Measurements from ENCODE around the gene KCNIP2. TPM values are rescaled to one million over a fixed set of nuclear protein-coding genes. Genes with fewer than 3 reads are reported as not detected.

KCNIP2 gene
- total RNA-seq, 1 experiment from 2014 or later: 2.3 TPM

DNA sequence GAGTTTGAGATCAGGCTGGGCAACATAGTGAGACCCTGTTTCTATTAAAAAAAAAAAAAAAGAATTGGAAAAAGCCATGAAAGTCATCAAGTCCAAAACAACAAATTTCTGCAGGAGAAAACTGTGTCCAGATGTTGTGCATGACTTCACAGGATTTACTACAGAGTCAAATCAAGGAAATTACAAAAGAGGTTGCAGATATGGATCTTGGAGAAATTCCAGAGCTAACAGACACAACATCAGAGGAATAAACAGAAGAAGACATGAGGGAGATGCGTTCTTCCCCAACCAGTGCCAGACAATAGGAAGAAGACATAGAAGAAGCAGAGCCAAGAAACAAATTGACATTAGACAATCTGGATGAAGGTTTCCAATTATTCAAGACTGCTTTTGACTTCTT, 24.3 kb upstream of the KCNIP2 start:
- H3K4me3 ChIP-seq (ENCODE audit: insufficient read depth, low read depth, low read length): no peak overlapping the region
- H3K27me3 ChIP-seq (ENCODE audit: control insufficient read depth, insufficient read depth, low read length): no peaks in the 10 kb centered on the region
- no peak for DNase-seq
- no peaks in the 10 kb centered on the region for H3K36me3 ChIP-seq (replicated peaks; ENCODE audit: control insufficient read depth, insufficient read depth, low read length)

DNA sequence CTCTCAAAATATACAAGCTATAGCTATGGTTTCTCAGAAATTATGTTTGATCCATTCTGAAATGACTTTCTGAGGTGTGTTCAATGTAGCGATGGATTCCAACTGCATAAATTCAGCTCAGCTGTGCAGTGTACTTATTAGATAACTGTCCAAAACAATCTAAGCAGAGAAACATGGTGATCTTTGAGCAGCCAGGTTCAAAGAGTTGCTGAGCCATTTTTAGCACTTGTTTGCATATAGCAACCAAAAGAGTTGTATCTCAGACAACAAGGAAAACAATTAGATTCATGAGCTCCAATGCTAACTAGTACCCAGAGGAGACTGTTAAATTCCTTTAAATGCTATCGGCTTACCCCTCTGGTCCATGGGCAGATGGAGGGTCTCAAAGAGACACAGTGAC, 15.9 kb upstream of the KCNIP2 start:
- DNase-seq: no peak
- Histone ChIP-seq H3K4me3 (ENCODE audit: insufficient read depth, low read depth, low read length) (no peak overlapping the region), H3K27me3 (ENCODE audit: control insufficient read depth, insufficient read depth, low read length) (no peaks in the 10 kb centered on the region), H3K36me3 (replicated peaks; ENCODE audit: control insufficient read depth, insufficient read depth, low read length) (no peaks in the 10 kb centered on the region)

DNA sequence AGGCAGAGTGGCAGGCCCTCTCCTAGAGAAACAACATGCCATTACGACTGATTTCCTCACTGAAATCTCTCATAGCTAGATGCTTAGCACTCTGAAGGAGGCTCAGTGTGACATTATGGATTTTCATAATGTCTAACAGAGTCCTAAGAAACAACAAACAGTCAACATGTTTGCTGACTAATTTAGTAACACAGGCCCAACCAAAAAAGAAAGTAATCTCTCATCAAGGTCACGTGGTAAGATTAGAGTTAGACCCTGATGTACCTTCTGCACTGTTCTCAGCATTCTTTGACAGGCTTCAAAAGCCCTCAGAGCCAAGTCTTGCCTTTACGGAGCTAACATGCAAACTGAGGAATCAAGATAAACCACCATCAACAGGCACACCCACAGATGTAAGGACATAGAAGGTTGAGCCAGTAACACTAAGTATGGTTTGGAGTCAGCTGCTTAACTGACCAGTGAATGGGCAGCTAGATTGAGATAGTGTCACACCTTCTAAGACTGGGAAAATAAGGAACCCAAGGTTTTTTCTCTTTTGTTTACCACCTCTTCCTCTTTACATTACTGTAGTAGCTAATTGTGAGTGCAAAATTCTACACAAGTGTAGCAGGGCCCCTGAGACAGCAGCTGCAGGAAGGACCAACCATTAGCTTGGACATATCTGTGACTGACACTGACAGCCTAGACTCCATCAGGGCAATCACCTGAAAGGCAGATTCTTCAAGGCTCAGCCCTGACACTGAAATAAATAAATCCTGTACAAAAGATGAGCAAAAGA, 15.3 kb upstream of the KCNIP2 start:
- H3K36me3 ChIP-seq (replicated peaks; ENCODE audit: control insufficient read depth, insufficient read depth, low read length): no peaks in the 10 kb centered on the region
- no peaks in the 10 kb centered on the region for H3K27me3 ChIP-seq (ENCODE audit: control insufficient read depth, insufficient read depth, low read length)
- no peak overlapping the region for H3K4me3 ChIP-seq (ENCODE audit: insufficient read depth, low read depth, low read length)
- no peak for DNase-seq

DNA sequence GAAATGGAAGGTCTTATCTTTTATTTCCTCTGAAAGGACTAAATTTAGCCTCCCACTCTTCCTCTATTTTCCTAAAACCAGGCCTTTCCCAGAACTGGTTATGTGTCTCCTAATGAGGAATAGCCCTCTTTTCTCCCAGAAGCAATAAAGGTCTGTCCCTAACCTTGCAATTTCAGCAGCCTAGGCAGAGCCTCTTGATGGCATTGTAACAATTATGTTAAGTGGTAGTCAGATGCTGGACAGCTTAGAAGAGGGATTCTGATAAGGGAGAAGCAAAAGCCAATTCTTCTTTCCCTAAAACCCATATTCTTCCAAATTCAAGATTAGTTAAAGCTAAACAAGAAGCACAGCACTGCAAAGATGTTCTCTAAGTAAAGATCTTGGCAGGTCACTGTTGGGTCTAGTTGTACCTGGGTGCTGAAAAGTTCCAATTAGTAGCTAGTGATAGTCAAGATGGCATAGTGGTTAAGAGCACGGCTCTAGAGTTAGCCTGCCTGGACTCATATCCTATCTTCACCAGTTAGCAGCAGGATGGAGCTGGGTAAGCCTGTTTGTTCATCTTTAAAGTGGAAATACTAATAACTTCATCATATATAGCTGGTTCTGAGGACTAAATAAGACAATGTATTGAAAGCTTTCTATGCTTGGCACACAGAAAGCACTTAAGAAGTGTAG, 14.3 kb upstream of the KCNIP2 start:
- no peak for DNase-seq
- no peaks in the 10 kb centered on the region for H3K36me3 ChIP-seq (replicated peaks; ENCODE audit: control insufficient read depth, insufficient read depth, low read length)
- no peak overlapping the region for H3K4me3 ChIP-seq (ENCODE audit: insufficient read depth, low read depth, low read length)
- no peaks in the 10 kb centered on the region for H3K27me3 ChIP-seq (ENCODE audit: control insufficient read depth, insufficient read depth, low read length)

DNA sequence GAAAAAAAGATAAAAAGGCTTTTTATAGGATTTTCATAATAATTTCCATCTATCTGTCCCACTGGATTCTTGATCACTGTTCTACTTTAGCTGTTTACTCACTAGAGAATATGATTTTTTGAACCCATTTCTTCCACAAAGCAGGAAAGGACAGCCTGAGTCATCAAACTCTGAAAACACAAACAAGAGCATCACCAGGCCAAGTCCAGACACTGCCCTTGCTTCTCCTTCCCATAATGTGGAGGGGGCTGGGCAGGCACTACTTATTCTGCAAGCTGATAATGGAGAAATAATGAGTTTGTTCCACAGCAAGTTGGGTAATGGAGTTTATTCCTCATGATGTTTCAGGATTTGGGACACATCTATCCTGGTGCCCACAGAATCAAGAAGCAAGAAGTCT, 13.0 kb upstream of the KCNIP2 start:
- DNase-seq: no peak
- H3K27me3 ChIP-seq (ENCODE audit: control insufficient read depth, insufficient read depth, low read length): no peaks in the 10 kb centered on the region
- no peak overlapping the region for H3K4me3 ChIP-seq (ENCODE audit: insufficient read depth, low read depth, low read length)
- H3K36me3 ChIP-seq (replicated peaks; ENCODE audit: control insufficient read depth, insufficient read depth, low read length): no peaks in the 10 kb centered on the region

DNA sequence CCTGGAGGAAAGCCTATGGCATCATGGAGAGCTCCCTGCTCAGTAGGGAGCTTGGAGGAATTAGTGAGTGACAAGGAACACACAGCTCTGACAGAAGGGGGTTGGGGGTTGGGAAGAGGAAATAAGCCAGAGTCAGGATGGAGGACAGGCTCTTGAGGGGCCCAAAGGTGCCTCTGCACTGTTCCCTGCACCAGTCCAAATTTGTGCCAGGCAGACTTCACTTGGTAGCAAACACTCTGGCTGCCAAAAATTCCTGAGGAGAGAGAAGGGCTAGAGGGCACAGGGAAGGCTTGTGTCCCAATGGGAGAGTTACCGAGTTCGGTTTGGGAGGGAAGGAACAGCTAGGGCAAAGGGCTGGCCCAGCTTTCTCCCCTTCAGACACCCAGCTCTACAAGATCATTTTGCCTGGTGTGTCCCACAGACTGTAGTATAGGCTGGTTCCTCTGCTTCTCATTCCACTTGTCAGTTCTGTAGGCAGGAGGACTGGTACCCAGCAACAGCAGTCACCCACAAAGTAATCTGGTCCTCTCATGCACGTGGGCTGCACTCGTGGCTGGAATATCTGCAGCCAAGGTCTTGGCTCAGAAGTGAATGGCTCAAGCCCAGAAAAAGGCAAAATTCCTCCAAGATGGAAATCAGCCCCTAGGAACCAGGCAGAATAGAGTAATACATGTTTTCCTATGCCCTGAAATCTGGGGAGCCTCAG, 8.0 kb upstream of the KCNIP2 start:
- Histone ChIP-seq H3K27me3 (ENCODE audit: control insufficient read depth, insufficient read depth, low read length) (no peaks in the 10 kb centered on the region), H3K4me3 (ENCODE audit: insufficient read depth, low read depth, low read length) (no peak overlapping the region), H3K36me3 (replicated peaks; ENCODE audit: control insufficient read depth, insufficient read depth, low read length) (no peaks in the 10 kb centered on the region)
- no peak for DNase-seq

DNA sequence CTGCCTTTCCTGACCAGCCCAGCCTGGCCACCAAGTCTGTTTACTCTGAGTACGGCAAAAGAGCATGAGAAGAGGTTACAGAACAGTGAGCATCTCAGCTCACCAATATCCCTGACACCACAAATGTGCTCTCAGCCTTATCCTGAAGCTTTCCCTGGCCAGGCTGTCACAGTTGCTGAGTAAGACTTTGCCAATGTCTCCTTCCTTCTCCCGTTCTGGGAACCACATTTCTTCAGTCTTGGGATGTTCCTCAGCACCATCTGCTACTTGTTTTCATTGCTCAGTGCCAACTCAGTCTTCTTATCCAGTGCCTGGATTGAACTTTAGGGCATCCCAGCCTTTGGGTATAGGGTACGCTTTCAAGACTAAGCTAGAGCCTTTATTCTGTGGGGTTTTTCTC, 7.1 kb upstream of the KCNIP2 start:
- Histone ChIP-seq H3K36me3 (replicated peaks; ENCODE audit: control insufficient read depth, insufficient read depth, low read length) (no peaks in the 10 kb centered on the region), H3K4me3 (ENCODE audit: insufficient read depth, low read depth, low read length) (no peak overlapping the region), H3K27me3 (ENCODE audit: control insufficient read depth, insufficient read depth, low read length) (no peaks in the 10 kb centered on the region)
- DNase-seq: no peak

DNA sequence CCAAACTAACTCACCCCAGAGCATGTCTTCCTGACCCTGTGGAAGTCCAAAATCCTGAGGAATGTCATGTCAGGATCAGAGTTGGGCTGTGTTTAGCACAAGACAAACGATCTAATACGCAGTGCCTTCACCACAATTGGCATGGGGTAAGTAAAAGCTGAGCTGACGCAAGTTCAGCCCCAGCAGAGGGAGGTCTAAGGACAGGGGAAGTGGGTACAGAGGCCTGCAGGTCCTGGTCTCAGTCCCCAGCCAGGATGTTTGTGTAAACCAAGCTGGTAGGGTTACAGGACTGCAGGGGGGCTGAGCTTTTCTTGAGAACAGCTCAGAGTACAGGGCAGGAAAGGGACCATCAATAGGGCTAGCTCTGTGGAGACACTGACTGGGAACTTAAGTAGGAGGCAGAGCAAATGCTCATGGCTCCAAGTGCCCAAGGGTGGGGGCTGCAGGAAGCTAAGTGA, 5.3 kb upstream of the KCNIP2 start:
- no peaks in the 10 kb centered on the region for H3K36me3 ChIP-seq (replicated peaks; ENCODE audit: control insufficient read depth, insufficient read depth, low read length)
- H3K27me3 ChIP-seq (ENCODE audit: control insufficient read depth, insufficient read depth, low read length): no peaks in the 10 kb centered on the region; the same call in 1 of the 2 replicates
- H3K4me3 ChIP-seq (ENCODE audit: insufficient read depth, low read depth, low read length): no peak overlapping the region
- DNase-seq: peak; percentile 24

DNA sequence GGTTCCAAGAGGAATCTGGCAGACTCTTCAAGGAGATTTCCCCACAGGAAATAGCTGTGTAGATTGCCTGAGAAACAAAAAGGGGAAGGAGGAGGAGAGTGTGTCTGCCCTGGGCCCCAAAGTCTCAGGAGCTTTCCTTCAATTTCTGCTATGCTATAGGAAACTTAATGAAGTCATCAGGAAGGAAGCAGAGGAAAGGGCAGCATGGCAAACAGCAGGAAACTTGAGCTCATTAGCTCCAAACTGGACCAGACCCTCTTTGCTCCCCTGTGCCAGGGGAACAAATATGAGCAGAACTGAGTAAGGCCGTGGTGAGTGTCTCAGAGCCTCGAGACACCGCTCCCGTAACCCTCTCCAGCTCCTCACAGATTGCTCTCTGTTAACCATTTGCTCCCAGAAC, 4.8 kb upstream of the KCNIP2 start:
- Histone ChIP-seq H3K27me3 (ENCODE audit: control insufficient read depth, insufficient read depth, low read length) (no peaks in the 10 kb centered on the region; the same call in 1 of the 2 replicates), H3K4me3 (ENCODE audit: insufficient read depth, low read depth, low read length) (no peak overlapping the region), H3K36me3 (replicated peaks; ENCODE audit: control insufficient read depth, insufficient read depth, low read length) (no peaks in the 10 kb centered on the region)
- DNase-seq: no peak

DNA sequence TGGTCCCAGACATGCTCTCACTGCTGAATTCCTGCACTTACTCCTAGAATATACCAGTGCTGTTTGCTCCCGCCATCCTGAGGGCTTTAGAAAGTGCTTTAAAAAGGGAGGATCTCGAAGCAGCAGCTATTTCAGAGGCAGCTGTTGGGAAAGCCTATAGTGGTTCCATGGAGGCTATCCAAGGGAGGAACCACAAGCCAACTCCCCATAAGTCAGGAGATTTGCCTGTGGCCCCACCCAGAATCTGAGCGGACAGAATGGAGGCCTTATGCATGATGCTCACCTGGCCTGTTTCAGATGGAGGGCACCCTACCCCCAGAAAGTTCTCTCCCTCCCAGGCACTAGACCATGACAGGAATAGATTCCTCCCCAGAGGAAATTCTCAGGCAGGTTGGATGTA, 2.3 kb upstream of the KCNIP2 start:
- Histone ChIP-seq H3K4me3 (ENCODE audit: insufficient read depth, low read depth, low read length) (no peak overlapping the region), H3K27me3 (ENCODE audit: control insufficient read depth, insufficient read depth, low read length) (peaks cover 19% of the 10 kb centered on the region), H3K36me3 (replicated peaks; ENCODE audit: control insufficient read depth, insufficient read depth, low read length) (no peaks in the 10 kb centered on the region)
- no peak for DNase-seq

DNA sequence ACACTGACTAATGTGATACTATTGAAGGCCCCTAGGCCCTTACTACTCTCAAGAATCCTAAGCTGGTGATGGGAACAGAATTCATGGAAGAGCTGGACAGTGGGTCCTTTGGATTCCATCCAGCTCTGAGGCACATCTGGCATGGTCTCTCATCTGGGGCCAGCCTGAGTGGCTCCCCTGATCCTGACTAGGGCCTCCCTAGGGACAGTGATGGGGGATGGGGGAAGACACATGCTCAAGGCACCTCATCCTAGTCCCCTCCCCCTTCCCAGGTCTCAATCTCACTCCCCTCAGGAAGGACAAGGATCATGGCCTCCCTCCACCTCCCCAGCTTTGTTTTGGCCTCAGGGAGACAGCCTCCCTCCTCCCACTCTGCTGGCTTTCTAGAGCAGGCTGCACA, 1.8 kb downstream of the KCNIP2 start:
- H3K27me3 ChIP-seq (ENCODE audit: control insufficient read depth, insufficient read depth, low read length): peaks cover 19% of the 10 kb centered on the region
- no peaks in the 10 kb centered on the region for H3K36me3 ChIP-seq (replicated peaks; ENCODE audit: control insufficient read depth, insufficient read depth, low read length)
- peak; percentile 26 for DNase-seq
- no peak overlapping the region for H3K4me3 ChIP-seq (ENCODE audit: insufficient read depth, low read depth, low read length)

DNA sequence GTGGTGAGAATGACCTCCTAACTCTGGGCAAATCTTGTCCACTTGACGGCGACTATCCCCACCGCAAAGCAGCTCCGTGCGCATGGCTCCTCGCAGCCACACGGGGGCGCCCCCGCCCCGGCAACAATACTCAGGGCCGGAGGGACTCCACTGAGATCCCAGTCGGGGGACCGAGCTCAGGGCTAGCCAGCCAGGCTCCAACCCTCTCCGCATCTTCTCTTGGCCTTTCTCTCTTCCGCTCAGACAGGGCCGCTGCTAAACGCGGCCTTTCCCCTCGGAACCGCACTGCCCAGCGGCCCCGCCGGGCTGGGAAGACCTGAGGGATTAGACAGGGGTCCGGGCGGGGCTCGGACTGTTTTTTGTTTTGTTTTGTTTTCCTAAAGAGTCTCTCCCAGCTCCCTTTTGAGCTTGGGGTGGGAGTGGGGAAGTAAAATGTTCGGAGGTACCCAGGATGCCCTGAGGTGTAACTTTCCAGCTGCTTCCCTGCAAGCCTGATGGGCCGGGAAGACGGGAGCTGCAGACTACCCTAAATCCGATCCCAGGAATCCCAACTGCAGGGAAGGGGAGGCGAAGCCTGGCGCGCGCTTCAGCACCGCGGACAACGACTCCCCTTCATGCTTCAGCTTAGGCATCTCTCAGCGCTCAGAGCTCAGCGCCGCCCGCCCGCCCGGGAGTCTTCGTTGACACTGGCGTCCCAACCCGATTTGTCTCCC, 2.7 kb downstream of the KCNIP2 start:
- DNase-seq: peak; percentile 94
- Histone ChIP-seq H3K4me3 (ENCODE audit: insufficient read depth, low read depth, low read length) (peak overlapping the region; percentile 63; the same call in 1 of the 2 replicates), H3K27me3 (ENCODE audit: control insufficient read depth, insufficient read depth, low read length) (peaks cover 19% of the 10 kb centered on the region), H3K36me3 (replicated peaks; ENCODE audit: control insufficient read depth, insufficient read depth, low read length) (no peaks in the 10 kb centered on the region)

DNA sequence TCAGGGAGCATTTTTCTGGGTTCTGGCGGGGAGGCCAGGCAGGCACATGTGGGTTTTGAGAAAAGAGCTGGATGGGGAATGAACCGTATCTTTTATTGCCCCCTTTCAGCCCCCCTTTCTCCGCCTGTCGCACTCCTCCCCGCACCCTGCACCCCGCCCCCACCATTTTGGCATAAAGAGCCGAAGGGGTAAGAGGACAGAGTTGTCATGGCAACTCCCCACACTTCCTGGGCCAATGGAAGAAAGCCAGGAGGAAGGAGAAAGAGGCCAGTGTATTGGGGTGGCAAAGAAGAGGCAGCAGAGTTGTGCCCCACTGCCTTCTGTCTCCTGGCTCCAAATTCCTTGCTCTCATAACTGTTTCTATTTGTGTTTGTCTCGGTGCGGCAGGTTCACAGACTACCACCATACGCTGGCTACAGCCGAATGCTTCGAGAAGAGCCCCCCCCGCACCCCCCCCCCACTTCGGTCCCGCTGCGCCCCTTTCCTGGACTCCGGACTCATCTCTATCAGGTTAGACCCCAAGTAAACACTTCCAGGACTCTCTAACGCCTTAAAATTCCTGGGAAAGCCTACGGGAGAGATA, 3.4 kb downstream of the KCNIP2 start:
- DNase-seq: peak; percentile 83
- Histone ChIP-seq H3K36me3 (replicated peaks; ENCODE audit: control insufficient read depth, insufficient read depth, low read length) (no peaks in the 10 kb centered on the region), H3K27me3 (ENCODE audit: control insufficient read depth, insufficient read depth, low read length) (peaks cover 19% of the 10 kb centered on the region), H3K4me3 (ENCODE audit: insufficient read depth, low read depth, low read length) (peak overlapping the region; percentile 63)

DNA sequence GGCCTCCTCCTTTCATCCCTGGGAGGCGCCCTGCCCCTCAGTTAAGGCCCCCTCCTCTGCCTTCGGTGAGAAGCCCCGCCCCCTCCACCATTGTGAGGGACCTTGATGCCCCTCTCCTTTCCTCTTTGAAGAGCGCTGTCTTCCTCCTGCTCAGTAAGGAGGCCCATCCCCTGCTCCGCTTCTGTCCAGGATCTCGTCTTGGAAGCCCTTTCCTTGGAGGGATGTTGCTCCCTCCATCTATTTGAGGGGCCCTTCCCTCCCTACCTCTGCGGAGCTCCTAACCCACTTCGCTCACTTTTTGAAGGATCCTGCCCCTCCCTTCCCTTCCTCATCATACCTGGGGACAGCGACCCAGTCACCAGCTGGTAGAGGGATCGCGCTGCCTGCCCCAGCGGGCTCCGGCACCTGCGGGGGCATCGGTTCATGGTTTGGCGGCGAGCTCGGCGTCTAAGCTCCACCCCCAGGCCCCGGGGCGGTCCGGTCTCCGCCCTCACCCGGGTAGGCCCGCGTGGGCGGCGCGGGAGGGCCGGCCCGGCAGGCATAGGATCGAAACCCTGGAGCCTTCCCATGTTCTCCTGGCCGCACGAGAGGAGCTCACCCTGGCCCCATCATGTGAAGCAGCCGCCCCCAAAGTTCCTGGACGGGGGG, 4.1 kb downstream of the KCNIP2 start:
- H3K36me3 ChIP-seq (replicated peaks; ENCODE audit: control insufficient read depth, insufficient read depth, low read length): no peaks in the 10 kb centered on the region
- H3K4me3 ChIP-seq (ENCODE audit: insufficient read depth, low read depth, low read length): peak overlapping the region; percentile 63
- H3K27me3 ChIP-seq (ENCODE audit: control insufficient read depth, insufficient read depth, low read length): peaks cover 19% of the 10 kb centered on the region
- peak; percentile 95 for DNase-seq

Measured in H7 (cell line).